ENCODE results near the gene ZNF814.
A peak's percentile ranks its signal among the peaks of the same experiment; 100 is the strongest.
"Not testable (repeated sequence)": the region's sequence is repeated elsewhere in the genome, so short reads cannot be mapped to it uniquely, and the experiment has no call there.

ZNF814 gene

DNA sequence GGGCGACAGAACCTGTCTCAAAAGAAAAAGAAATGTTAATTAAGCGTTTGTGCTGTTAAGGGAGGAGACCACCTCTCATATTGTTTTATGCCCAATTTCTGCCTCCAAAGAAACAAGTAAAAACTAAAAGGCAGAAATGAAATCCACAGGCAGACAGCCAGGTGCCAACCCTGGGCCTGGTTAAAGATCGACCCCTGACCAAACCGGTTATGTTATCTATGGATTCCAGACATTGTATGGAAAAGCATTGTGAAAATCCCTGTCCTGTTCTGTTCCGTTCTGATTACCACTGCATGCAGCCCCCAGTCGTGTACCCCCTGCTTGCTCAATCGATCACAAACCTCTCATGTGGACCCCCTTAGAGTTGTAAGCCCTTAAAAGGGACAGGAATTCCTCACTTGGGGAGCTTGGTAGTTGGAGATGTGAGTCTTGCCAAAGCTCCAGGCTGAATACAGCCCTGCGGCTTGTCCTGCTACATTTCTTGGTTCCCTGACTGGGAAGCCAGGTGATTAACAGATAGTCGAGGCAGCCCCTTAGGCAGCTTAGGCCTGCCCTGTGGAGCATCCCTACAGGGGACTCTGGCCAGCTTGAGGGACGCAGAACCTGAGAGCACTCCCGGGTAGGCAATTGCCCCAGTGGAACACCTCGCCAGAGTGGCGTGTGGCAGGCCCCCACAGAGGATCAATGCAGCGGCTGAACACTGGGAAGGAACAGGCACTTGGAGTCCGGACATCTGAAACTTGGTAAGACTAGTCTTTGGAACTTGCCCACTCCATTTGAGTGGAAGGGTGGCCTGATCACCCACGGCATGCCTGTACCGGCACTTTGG is 73.4 kb downstream of the ZNF814 start:
- no peak for TF ChIP-seq ZNF274 (IDR thresholded peaks at IDR 0.05; ENCODE audit: low read depth, low read length)
- no peak overlapping the region; the same call in 1 of the 2 replicates for H3K4me3 ChIP-seq (ENCODE audit: low read length)

DNA sequence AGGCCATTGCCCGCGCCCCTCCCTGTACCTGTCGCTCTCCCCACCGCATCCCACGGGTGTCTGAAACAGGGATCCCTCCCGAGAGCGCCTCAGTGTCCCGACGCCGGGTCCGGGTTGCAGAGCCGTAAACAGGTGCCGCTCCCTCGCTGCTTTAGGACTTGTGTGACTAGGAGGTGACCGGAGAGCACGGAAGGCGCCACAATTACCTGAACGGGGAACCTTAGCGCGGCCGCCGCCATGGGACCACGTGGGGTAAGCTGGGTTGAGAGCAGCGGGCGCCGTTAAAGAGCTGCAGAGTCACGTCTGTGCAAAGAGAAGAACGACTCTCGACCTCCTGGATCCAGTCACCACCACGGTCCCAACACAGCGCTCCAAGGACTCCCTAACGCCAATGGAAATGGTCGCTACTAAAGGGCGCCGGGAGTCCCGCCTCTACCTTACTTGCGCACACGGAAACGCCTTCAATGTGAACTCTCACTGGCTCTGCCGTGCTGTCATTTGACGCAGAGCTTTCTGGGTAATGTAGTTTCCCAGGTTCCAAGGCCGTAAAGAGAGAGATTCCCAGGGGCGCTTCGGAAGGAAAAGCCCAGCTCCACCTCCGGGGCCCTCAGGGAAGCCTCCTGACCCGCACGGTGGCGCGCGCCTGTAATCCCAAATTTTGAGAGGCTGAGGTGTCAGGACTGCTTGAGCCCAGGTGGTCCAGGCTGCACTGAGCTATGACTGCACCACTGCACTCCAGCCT is 74.2 kb downstream of the ZNF814 start, which contains the start of gene ZNF552:
Gene ZNF552 (minus strand): TSS at position 409 of the 742 bp plus-strand sequence. CDS start 170 bp downstream, at position 239.
- peak within 1 kb of the TSS; percentile 80 for H3K4me3 ChIP-seq (ENCODE audit: low read length)

GRCh38 chr19:57813919-57814504 is 74.8 kb downstream of the ZNF814 start:
- no peak for TF ChIP-seq ZNF274 (IDR thresholded peaks at IDR 0.05; ENCODE audit: low read depth, low read length)
- peak overlapping the region; percentile 80 for H3K4me3 ChIP-seq (ENCODE audit: low read length)

More for the DNA sequence above, 74.2 kb downstream of the ZNF814 start, which contains the start of gene ZNF552:
- no peak for TF ChIP-seq ZNF274 (IDR thresholded peaks at IDR 0.05; ENCODE audit: low read depth, low read length)

DNA sequence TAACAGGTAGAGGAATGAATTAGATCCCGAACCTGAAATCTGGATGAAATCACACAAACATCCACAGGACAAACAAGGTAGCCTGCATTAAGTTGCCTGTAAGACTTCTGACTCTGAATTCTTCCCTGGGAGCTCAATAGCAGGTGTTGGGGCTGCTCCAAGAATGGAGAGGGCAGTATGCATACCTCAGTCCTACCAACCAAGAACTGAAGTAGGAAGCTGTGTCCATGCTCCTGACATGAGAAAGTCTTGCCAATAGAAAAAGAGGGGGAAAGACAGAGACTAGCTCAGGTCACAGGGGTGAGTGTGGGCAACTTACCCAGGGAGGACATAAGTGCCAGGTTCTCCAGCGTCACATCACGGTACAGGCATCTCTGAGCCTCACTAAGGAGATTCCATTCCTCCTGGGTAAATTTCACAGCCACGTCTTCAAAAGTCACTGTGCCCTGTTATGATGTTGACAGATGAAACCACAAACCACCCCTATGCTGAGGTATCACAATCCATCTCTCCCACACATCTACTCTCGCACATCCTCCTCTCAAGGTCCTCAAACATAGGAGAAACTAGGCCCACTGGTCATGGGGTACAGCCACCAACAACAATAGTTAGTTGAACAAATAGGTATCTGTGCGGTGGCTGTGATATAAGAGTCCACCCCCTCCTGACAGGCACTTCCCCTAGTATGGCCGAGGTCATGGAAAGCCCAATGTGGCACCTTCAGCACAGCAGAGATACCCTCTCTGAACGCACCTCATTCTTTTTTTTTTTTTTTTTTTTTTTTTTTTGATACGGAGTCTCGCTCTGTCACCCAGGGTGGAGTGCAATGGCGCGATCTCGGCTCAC is 75.6 kb downstream of the ZNF814 start:
- H3K4me3 ChIP-seq (ENCODE audit: low read length) = peak overlapping the region; percentile 80; the same call in 1 of the 2 replicates

DNA sequence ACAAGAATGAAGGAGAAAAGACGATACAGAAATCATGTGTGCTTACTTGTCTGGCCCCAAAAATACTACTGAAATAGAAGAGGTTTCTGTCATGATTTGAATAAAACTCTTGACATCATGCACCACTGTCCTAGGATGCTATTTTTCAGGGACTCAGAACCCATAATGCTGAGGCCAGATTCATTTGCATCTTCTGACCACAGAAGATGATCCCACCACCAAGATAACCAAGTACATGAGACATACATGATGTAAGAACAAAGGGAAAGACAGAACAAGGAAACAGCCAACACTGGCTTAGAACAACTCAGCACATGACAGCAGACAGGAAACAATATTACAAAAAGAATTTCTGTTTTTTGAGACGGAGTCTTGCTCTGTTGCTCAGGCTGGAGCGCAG is 76.6 kb downstream of the ZNF814 start:
- H3K4me3 ChIP-seq (ENCODE audit: low read length) = no peak overlapping the region; the same call in 1 of the 2 replicates
- no peak for TF ChIP-seq ZNF274 (IDR thresholded peaks at IDR 0.05; ENCODE audit: low read depth, low read length)

- H3K4me3 ChIP-seq (ENCODE audit: low read length) = not testable (repeated sequence)
Measured at GRCh38 chr19:57810410-57811295, 78.2 kb downstream of the ZNF814 start.

DNA sequence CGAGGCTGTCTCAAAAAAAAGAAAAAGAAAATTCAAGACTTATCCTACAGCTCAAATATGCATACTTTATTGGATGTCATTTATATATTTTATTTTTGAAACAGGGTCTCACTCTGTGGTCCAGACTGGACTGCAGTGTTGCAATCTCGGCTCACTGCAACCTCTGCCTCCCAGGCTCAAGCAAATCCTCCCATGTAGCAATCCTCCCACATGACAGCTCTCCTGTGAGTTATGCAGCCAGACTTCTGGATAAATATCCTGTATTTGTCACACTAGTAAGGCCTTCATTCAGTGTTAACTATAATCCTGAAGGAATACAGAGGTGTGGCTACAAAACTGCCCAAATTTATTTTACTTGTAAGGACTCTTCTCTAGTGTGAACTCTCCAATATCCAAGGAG is 81.3 kb downstream of the ZNF814 start:
- TF ChIP-seq ZNF274 (IDR thresholded peaks at IDR 0.05; ENCODE audit: low read depth, low read length) = no peak
- no peak overlapping the region for H3K4me3 ChIP-seq (ENCODE audit: low read length)

DNA sequence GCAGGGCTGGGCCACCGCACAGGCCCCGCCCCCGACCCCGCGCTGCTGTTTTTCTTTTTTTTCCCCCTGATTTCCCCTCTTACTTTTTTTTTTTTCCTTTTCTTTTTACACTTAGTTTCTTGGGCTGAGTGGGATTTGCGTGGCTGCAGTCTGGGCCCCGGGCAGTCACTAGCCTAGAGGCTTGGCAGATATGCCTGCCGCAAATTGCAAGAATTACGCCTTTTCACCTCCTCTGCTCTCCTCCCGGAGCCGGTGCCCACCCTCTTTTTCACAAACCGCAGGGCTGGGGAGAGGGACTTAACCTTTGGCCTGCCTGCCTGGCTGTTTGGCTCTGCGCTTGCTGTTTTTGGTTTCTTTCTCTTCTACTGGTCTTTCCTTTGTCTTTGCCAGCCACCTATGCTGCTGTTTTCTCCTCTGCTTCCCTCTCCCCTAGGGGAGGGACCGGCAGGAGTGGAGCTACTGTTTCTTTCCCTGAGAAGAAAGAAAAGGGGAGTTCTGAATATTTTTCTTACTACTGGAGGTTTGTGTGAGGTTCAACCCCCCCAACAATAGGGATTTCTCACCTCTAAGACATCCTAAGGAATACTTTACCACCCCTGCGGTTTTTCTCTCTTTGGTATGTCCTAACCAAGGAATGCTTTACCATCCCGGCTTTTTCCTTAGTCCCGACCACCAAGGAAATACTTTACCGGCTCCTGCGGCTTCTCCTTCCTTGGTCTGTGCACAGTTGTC is 85.1 kb downstream of the ZNF814 start:
- peak overlapping the region; percentile 52; the same call in 1 of the 2 replicates for H3K4me3 ChIP-seq (ENCODE audit: low read length)
- no peak for TF ChIP-seq ZNF274 (IDR thresholded peaks at IDR 0.05; ENCODE audit: low read depth, low read length)

DNA sequence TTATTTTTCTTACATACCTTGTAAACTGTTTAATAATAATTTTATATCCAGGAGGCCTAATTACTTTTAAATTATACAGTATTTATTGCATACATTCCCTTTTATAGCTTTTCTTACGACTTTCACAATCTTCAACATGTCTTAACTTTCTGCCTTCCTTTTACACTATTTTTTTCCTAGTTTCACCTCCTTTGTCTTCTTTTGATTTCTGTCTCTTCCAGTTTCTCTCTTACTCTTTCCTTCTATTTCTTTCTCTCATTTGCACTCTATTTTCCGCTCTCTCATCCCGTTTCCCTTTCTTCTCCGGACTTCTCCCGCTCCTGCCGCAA is 85.6 kb downstream of the ZNF814 start:
- peak overlapping the region; percentile 52; the same call in 1 of the 2 replicates for H3K4me3 ChIP-seq (ENCODE audit: low read length)
- TF ChIP-seq ZNF274 (IDR thresholded peaks at IDR 0.05; ENCODE audit: low read depth, low read length) = no peak

DNA sequence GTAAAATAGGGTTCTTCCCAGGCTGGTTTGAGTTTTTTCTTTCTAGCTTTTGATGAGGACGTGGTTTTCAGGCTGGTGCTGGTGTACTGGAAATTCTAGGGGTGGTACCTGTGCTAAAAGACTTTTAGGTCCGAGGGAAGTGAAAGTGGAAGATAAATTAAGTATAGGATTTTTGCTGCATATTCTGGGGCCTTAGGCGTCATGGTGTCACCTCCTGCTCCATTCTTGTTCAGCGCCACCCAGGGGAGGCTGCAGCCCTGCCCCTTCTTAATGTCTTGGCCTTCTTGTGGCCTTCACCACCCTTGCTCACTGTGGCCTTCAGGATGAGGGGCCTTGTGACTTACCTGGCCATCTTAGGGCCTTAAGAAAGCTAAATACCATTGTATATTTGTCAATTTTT is 86.6 kb downstream of the ZNF814 start:
- no peak overlapping the region; the same call in 1 of the 2 replicates for H3K4me3 ChIP-seq (ENCODE audit: low read length)
- no peak for TF ChIP-seq ZNF274 (IDR thresholded peaks at IDR 0.05; ENCODE audit: low read depth, low read length)

DNA sequence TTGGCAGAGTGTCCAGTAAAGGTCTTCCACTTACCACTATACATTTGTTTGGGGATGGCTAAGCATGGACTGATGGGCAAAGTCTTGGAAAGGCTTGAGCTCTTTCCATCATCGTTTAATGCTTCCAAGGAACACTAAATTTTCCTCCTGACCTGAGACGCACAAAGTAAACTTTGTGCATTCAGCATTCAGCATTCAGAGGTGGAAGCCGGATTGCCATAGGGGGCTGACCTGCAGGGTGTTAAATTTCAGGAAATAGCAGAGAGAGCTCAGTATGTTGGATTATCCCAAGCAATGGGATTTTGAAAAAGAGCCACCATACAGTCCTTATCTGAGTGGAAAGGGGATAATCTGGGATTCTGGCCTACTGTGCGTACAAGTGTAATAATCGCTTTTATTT is 88.1 kb downstream of the ZNF814 start:
- TF ChIP-seq ZNF274 (IDR thresholded peaks at IDR 0.05; ENCODE audit: low read depth, low read length) = no peak
- no peak overlapping the region for H3K4me3 ChIP-seq (ENCODE audit: low read length)
